ENCODE data around the gene USP9X.
"Not testable (repeated sequence)": the region's sequence is repeated elsewhere in the genome, so short reads cannot be mapped to it uniquely, and the experiment has no call there.

Gene USP9X, protein sequence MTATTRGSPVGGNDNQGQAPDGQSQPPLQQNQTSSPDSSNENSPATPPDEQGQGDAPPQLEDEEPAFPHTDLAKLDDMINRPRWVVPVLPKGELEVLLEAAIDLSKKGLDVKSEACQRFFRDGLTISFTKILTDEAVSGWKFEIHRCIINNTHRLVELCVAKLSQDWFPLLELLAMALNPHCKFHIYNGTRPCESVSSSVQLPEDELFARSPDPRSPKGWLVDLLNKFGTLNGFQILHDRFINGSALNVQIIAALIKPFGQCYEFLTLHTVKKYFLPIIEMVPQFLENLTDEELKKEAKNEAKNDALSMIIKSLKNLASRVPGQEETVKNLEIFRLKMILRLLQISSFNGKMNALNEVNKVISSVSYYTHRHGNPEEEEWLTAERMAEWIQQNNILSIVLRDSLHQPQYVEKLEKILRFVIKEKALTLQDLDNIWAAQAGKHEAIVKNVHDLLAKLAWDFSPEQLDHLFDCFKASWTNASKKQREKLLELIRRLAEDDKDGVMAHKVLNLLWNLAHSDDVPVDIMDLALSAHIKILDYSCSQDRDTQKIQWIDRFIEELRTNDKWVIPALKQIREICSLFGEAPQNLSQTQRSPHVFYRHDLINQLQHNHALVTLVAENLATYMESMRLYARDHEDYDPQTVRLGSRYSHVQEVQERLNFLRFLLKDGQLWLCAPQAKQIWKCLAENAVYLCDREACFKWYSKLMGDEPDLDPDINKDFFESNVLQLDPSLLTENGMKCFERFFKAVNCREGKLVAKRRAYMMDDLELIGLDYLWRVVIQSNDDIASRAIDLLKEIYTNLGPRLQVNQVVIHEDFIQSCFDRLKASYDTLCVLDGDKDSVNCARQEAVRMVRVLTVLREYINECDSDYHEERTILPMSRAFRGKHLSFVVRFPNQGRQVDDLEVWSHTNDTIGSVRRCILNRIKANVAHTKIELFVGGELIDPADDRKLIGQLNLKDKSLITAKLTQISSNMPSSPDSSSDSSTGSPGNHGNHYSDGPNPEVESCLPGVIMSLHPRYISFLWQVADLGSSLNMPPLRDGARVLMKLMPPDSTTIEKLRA (N-terminal part only)

GRCh38 chrX:41084893-41085511 is at the start of gene USP9X:
USP9X (plus strand) TSS chrX:41085445; CDS start chrX:41123629, 38,184 bp downstream.
- peak; percentile 61 for DNase-seq (ENCODE audit: low read depth, low spot score)

DNA sequence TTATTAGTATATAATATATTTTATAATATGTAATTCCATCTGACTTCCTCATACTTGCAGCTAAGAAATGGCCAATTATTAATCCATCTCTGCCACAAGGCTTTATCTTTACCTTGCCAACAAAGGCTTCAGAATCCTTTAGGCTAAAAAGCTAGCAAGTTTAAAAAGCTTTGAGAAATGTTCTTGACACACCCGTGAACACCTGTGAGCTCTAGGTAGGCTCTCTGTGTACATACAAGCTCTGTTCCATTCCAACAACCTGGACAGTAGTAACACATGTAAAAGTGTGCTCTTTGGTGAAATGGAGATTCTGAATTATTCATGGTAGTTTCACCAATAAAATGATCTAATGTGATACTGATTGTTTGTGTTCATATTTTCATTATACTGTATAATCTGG is 49.7 kb upstream of the USP9X start:
- no peak for DNase-seq (ENCODE audit: low read depth, low spot score)

GRCh38 chrX:41036668-41037326 is 48.4 kb upstream of the USP9X start:
- DNase-seq (ENCODE audit: low read depth, low spot score) = no peak

- DNase-seq (ENCODE audit: low read depth, low spot score) = no peak
These were observed 42.0 kb upstream of the USP9X start for GRCh38 chrX:41043196-41043595.

DNA sequence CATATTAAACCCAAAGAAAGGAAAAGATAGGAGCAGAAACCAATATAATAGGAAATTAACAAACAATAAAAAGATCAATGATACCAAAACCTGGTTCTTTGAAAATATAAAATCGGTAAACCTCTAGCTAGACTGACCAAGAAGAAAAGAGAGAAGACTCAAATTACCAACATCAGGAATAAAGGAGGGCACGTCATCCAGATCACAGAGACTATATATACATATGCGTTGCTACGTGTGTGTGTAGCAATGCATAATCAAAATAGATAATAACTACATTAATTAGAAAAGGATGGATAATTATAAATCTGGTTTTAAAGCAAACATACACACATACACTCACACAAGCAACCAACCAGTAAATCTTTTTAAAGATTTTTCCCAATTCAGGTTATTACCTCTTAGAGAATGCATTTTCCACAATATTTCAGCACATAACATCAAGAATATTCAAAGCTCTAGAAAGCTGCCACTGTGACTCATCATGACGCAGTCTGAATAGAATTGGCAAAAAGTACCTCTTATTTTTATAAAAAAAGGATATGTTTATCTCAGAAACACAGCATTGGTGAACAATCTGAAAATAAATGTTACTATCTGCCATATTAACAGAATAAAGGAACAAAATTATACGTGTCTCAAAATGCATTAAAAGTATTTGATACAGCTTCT is 41.4 kb upstream of the USP9X start:
- DNase-seq (ENCODE audit: low read depth, low spot score) = no peak

- no peak for DNase-seq (ENCODE audit: low read depth, low spot score)
These were observed 39.2 kb upstream of the USP9X start for GRCh38 chrX:41045960-41046567.

- DNase-seq (ENCODE audit: low read depth, low spot score) = no peak
These were observed 37.2 kb upstream of the USP9X start for GRCh38 chrX:41047878-41048534.

- DNase-seq (ENCODE audit: low read depth, low spot score) = no peak
These were observed 34.9 kb upstream of the USP9X start for GRCh38 chrX:41050359-41050758.

- no peak for DNase-seq (ENCODE audit: low read depth, low spot score)
These were observed 34.0 kb upstream of the USP9X start for GRCh38 chrX:41051288-41051687.

DNA sequence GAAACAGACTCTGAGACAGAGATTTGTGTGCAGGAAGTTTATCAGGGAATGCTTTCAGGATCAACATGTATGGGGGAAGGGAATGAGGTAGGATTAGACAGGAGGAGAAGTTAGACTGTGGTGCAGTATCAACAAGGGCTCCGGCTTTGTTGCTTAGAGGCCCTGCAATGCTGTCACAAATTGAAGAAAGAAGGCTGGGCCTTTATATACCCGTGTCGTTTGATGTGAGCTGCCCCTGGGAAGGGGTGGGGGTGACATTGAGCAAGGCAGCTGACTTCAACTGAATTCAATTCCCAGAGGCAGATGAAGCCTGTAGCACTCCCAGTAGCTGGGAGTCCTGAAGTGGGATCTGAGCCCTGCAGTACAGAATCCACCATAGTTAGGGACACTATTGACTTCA is 29.5 kb upstream of the USP9X start:
- no peak for DNase-seq (ENCODE audit: low read depth, low spot score)

- not testable (repeated sequence) for DNase-seq (ENCODE audit: low read depth, low spot score)
These were observed 22.0 kb upstream of the USP9X start for GRCh38 chrX:41063276-41063675.

DNA sequence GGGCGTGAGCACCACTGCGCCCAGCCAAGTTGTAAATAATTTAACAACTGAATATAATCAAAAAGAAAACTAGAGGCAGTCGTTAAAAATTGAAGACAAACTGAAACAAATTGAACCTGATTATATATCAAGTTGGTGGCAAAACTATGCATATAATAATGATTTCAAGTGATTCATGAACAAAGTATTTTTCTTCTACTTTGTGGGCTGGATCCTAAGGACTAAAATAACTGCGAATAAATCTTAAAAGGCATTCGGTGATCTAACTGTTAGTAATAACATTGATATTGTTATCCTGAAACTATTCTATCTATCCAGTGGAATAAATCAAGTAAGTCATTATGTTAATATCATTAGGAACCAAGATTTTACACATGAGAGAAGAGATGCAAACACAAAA is 21.2 kb upstream of the USP9X start:
- no peak for DNase-seq (ENCODE audit: low read depth, low spot score)

DNA sequence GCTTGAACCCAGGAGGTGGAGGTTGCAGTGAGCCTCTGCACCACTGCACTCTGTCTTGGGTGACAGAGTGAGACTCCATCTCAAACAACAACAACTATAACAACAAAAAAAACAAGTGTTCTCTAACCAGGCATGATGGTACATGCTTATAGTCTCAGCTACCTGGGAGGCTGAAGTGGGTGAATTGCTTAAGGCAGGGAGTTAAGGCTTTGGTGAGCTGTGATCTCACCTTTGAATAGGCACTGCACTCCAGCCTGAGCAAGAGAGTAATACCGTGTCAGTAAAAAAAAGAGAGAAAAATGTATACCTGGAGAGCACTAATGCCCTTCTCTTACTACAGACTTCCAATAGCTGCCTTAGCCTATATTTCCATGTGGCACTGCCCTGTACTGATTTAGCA is 18.9 kb upstream of the USP9X start:
- DNase-seq (ENCODE audit: low read depth, low spot score) = no peak

DNA sequence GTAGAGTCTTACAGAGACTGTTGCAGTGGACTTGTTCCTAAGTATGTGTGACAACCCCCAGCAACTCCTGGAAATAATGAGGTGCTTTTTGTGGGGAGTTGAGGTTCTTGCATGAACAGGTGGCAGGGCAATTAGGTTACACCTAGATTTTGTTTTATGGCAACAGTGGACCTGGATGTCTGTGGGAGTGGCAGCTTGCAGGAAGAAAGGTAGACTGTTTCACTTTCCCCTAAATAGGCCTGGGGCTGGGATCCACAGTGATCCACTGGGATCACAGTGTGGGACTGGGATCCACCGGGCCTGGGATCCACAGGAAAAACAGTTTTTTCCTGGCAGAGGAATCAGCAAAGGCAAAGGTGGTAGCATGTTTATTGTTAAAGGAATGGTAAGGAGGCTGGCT is 18.3 kb upstream of the USP9X start:
- no peak for DNase-seq (ENCODE audit: low read depth, low spot score)

GRCh38 chrX:41067721-41068120 is 17.5 kb upstream of the USP9X start:
- DNase-seq (ENCODE audit: low read depth, low spot score) = no peak

GRCh38 chrX:41076742-41077141 is 8.5 kb upstream of the USP9X start:
- no peak for DNase-seq (ENCODE audit: low read depth, low spot score)

DNA sequence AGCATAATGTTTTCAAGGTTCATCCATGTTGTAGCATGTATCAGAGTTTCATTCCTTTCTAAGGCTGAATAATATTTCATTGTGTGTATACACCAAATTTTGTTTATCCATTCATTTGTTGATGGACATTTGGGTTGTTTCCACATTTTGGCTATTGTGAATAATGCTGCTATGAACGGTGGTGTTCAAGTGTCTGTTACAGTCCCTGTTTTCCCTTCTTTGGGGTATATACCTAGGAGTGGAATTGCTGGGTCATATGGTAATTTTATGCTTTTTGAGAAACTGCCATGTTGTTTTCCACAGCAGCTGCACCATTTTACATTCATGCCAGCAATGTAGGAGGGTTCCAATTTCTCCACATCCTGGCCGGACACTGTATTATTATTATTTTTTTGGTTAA is 3.4 kb upstream of the USP9X start:
- DNase-seq (ENCODE audit: low read depth, low spot score) = no peak

GRCh38 chrX:41082783-41083182 is 2.5 kb upstream of the USP9X start:
- no peak for DNase-seq (ENCODE audit: low read depth, low spot score)

DNA sequence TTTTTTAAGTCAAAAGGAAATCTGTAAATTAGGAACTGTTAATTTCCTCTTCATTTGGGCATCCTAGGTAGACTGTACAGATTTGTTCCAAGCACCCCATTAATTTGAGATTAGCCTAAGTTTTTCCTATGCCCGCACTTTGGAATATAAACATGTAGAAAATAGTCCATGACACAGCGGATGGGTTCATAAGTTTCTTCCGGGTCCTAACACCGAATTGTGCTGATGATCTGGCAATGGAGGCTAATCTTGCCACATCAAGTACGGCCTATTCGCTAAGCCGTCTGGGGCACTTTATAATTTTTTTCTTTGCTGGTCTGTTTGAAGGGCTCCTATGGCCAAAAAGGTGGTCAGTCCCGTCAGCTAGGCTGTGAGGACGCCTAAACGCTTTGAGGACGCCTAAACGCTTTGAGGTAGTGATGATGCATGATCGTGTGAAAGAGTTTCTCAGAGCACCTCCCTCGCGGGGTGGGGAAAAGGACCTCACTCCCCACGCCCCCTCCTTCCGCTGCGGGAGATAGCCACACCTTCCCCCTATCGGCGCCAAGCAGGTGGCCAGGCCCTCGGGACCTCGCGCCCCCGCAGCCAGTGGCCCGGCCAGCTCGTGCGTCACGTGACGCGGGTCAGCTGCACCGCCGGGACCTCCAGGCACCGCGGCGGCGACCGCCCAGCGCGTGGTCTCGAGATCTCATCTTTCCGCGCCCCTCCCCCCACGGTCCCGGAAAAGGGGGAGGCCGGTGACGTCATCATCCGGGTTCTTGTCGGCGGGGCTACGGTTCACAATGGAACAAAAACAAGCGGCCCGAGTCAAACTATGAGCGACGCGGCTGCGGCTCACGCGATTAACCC is 977 bp upstream of the USP9X start:
- peak; percentile 93 for DNase-seq (ENCODE audit: low read depth, low spot score)

All from smooth muscle cell of the brain vasculature (primary cell).